Upper lobe of right lung (tissue), 1 donor: ENCODE data around the gene POM121L2. TPM values are rescaled to one million over a fixed set of nuclear protein-coding genes. Genes with fewer than 3 reads are reported as not detected.

Experiments used
- ATAC-seq: fragments of 200-7000 bp; cut with Tn5 transposase; one replicate; pipeline ENCODE4 v1.9.1; 2020; ENCODE audit warnings: mild to moderate bottlenecking, moderate library complexity
- DNase-seq: peaks from one replicate; pipeline ENCODE4 v3.0.0-alpha.2; 2020
- H3K27ac ChIP-seq: fragments of 200-600 bp; one replicate; pipeline ENCODE4 v1.8.0; 2022
- H3K27me3 ChIP-seq: fragments of 200-600 bp; one replicate; pipeline ENCODE4 v1.8.0; 2022; ENCODE audit warnings: mild to moderate bottlenecking
- H3K36me3 ChIP-seq: fragments of 200-600 bp; one replicate; pipeline ENCODE4 v1.8.0; 2022
- H3K4me1 ChIP-seq: fragments of 200-600 bp; one replicate; pipeline ENCODE4 v1.8.0; 2022
- H3K4me3 ChIP-seq: fragments of 200-600 bp; one replicate; pipeline ENCODE4 v1.8.0; 2022; ENCODE audit warnings: mild to moderate bottlenecking
- H3K9me3 ChIP-seq: fragments of 200-600 bp; one replicate; pipeline ENCODE4 v1.8.0; 2022
- CTCF ChIP-seq: fragments of 200-600 bp; IDR thresholded peaks from one replicate; pipeline ENCODE4 v1.8.0; 2022; ENCODE audit warnings: antibody characterized with exemption
- intact Hi-C: fragments of 100-400 bp; cut with DNase I; formaldehyde crosslinking; loops from one replicate; pipeline ENCODE4 v1.11.0; 2022
- total RNA-seq: library from RNA; stranded (reverse); fragmentation: NEBNext Ultra II Directional; extraction: Animal tissue kit (Norgen Biotek cat#: 25700); gene quantifications from one replicate; pipeline ENCODE4 v1.2.1, GENCODE V29; 2021
- donor health status: DM: no; HTN: yes; CAD: no; lungs with severe emphysema.

The POM121L2 gene
- total RNA-seq, 1 donor from 2014 or later = not detected

DNA sequence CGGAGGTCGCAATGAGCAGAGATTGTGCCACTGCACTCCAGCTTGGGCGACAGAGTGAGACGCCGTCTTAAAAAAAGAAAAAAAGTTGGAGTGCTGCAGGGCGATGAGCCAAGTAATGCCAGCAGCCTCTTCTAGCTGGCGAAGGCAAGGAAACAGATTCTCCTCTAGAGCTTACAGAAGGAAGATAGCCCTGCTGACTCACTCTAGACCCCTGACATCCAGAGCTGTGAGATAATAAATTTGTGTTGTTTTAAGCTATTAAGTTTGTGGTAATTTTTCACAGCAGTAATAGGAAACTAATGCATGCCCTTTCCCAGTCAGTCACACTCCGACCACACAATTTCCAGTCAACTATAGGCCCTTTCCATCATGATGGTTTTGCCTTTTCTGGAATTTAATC, 48.2 kb downstream of the POM121L2 start:
- intact Hi-C loops = no loop called here
- peaks cover 80% of the 10 kb centered on the region for H3K27me3 ChIP-seq
- TF ChIP-seq CTCF = no peak
- H3K27ac ChIP-seq = no peak overlapping the region
- DNase-seq (no peak), ATAC-seq (no peak)
- no peaks in the 10 kb centered on the region for H3K9me3 ChIP-seq
- H3K4me3 ChIP-seq = no peak overlapping the region
- H3K4me1 ChIP-seq = no peaks in the 10 kb centered on the region
- H3K36me3 ChIP-seq = no peaks in the 10 kb centered on the region

DNA sequence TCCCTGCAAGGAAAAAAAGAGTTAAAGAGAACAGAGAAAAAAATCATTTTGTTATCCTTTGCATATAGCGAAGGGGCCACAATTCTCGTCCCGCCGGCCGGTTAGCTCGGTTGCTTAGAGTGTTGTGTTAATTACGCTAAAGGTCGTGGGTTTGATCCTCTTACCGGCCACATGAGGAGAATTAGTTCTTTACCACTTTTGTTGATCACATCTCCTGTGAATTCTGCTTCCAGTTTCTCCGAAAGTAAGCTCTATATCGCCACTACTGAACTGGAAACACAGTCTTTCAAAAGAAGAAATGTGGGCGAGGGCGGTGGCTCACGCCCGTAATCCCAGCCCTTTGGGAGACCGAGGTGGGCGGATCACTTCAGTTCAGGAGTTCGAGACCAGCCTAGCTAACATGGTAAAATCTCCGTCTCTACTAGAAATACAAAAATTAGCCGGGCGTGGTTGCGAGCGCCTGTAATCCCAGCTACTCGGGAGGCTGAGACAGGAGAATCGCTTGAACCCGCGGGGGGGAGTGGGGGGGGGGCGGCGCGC, 51.2 kb downstream of the POM121L2 start:
- Histone ChIP-seq H3K4me3 (no peak overlapping the region), H3K27me3 (peaks cover 55% of the 10 kb centered on the region), H3K27ac (no peak overlapping the region), H3K4me1 (no peaks in the 10 kb centered on the region), H3K9me3 (no peaks in the 10 kb centered on the region), H3K36me3 (no peaks in the 10 kb centered on the region)
- intact Hi-C loops = no loop called here
- ATAC-seq = no peak
- DNase-seq = no peak
- TF ChIP-seq CTCF = no peak

DNA sequence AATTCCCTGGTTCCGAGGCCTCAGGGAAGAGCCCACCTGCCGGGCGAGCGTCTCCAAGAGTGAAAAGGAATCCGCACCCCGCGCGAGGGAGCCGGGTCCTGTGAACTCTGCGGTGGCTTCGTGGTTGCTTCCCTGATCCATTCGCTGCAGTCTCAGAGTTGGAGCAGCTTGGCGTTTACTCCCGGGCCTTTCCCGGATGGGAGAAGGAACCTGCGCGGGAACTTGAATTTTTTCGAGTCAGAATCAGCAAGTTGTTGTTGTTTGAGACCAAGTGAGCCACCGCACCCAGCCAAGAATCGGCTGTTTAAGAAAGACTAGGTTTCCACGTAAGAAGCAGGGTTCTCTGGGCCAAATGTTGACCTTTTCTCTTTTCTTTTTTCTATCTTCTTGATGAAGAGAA, 51.7 kb downstream of the POM121L2 start:
- H3K4me3 ChIP-seq = no peak overlapping the region
- no peaks in the 10 kb centered on the region for H3K9me3 ChIP-seq
- TF ChIP-seq CTCF = no peak
- H3K27me3 ChIP-seq = peaks cover 50% of the 10 kb centered on the region
- no peak for DNase-seq
- intact Hi-C loops = no loop called here
- H3K4me1 ChIP-seq = no peaks in the 10 kb centered on the region
- H3K36me3 ChIP-seq = no peaks in the 10 kb centered on the region
- H3K27ac ChIP-seq = no peak overlapping the region
- no peak for ATAC-seq

Other genes with a start within 250 kb of the POM121L2 start
- gene PRSS16, start 64.6 kb downstream of the POM121L2 start, total RNA-seq = 15.1 TPM
- gene ZNF391, start 76.5 kb upstream of the POM121L2 start, total RNA-seq = 2.1 TPM
- 6.8 TPM for gene ZNF184, start 160.8 kb upstream of the POM121L2 start, total RNA-seq